CD14-positive monocyte (primary cell): ENCODE results near the gene YPEL4. TPM values are rescaled to one million over a fixed set of nuclear protein-coding genes. Genes with fewer than 3 reads are reported as not detected.

Experiments
- DNase-seq, 3 donors: peaks; one replicate each; pipeline ENCODE4 v3.0.0-alpha.2; 2011 to 2022
- H2AFZ ChIP-seq: 2 replicates; pipeline ENCODE4 v1.6.0; 2012; ENCODE audit warnings: mild to moderate bottlenecking, low read depth, low read length, inconsistent platforms; ENCODE audit not compliant: insufficient read depth, poor library complexity, severe bottlenecking
- H3K27ac ChIP-seq, 2 donors: 1 replicate in 1 of 2; 2 replicates in 1 of 2; pipeline ENCODE4 v1.5.1; 2012 to 2013; ENCODE audit warnings: low read length in 2 of 2, control low read depth in 1 of 2, inconsistent platforms in 1 of 2, low read depth in 1 of 2, mild to moderate bottlenecking in 1 of 2
- H3K27me3 ChIP-seq, 2 donors: one replicate each; pipeline versions ENCODE4 v1.6.0 to v1.6.1; 2011 to 2013; ENCODE audit warnings: low read length in 2 of 2; ENCODE audit not compliant: control insufficient read depth in 2 of 2, insufficient read depth in 2 of 2
- H3K36me3 ChIP-seq, 2 donors: replicated peaks in 1 of 2; 1 replicate in 1 of 2; 2 replicates in 1 of 2; pipeline versions ENCODE4 v1.5.1 to v1.6.1; 2012 to 2013; ENCODE audit warnings: low read length in 2 of 2, control low read depth in 1 of 2, inconsistent platforms in 1 of 2, mild to moderate bottlenecking in 1 of 2; ENCODE audit not compliant: insufficient read depth in 2 of 2, control insufficient read depth in 1 of 2
- H3K4me1 ChIP-seq, 2 donors: 1 replicate in 1 of 2; 2 replicates in 1 of 2; pipeline versions ENCODE4 v1.5.1 to v1.6.1; 2012 to 2013; ENCODE audit warnings: low read length in 2 of 2, control low read depth in 1 of 2, inconsistent platforms in 1 of 2, mild to moderate bottlenecking in 1 of 2, moderate library complexity in 1 of 2; ENCODE audit not compliant: insufficient read depth in 2 of 2, control insufficient read depth in 1 of 2
- H3K4me2 ChIP-seq: replicated peaks from 2 replicates; pipeline ENCODE3; 2012; ENCODE audit warnings: low read length, moderate library complexity, mild to moderate bottlenecking; ENCODE audit not compliant: poor library complexity, severe bottlenecking; ENCODE audit errors: extremely low read depth
- H3K4me3 ChIP-seq, 3 experiments: fragments of 200-600 bp in 1 of 3; sonication (generic) in 1 of 3; replicated peaks in 1 of 3; 1 replicate in 2 of 3; 2 replicates in 1 of 3; pipeline ENCODE4 v1.5.1; 2011 to 2013; ENCODE audit warnings: low read length in 3 of 3, mild to moderate bottlenecking in 3 of 3, control low read depth in 2 of 3, low read depth in 2 of 3, inconsistent platforms in 1 of 3, moderate library complexity in 1 of 3
- H3K79me2 ChIP-seq: 2 replicates; pipeline ENCODE4 v1.6.0; 2012; ENCODE audit warnings: mild to moderate bottlenecking, control low read depth, inconsistent platforms, low read length, moderate library complexity; ENCODE audit not compliant: insufficient read depth
- H3K9ac ChIP-seq: 2 replicates; pipeline ENCODE4 v1.6.0; 2017; ENCODE audit warnings: low read length, mild to moderate bottlenecking; ENCODE audit not compliant: insufficient read depth, poor library complexity, severe bottlenecking
- H3K9me3 ChIP-seq, 2 donors: replicated peaks in 1 of 2; 1 replicate in 1 of 2; 2 replicates in 1 of 2; pipeline versions ENCODE4 v1.5.1 to v1.6.1; 2012 to 2013; ENCODE audit warnings: low read length in 2 of 2, control low read depth in 1 of 2; ENCODE audit not compliant: control insufficient read depth in 1 of 2, insufficient read depth in 1 of 2
- H4K20me1 ChIP-seq: 2 replicates; pipeline ENCODE4 v1.6.0; 2012; ENCODE audit warnings: mild to moderate bottlenecking, low read length, control low read depth, moderate library complexity; ENCODE audit not compliant: insufficient read depth
- H3K27ac Mint-ChIP-seq, 7 donors: one replicate each; pipeline ENCODE4 v1.8.0; 2020; ENCODE audit warnings: mild to moderate bottlenecking in 7 of 7, mixed read lengths in 7 of 7, moderate library complexity in 6 of 7, inconsistent platforms in 2 of 7
- H3K27me3 Mint-ChIP-seq, 3 donors: one replicate each; pipeline ENCODE4 v1.8.0; 2021 to 2022; ENCODE audit warnings: low read depth in 3 of 3, mild to moderate bottlenecking in 3 of 3, mixed read lengths in 3 of 3, moderate library complexity in 3 of 3, inconsistent platforms in 1 of 3
- H3K36me3 Mint-ChIP-seq, 2 donors: one replicate each; pipeline ENCODE4 v1.8.0; 2020; ENCODE audit warnings: mixed read lengths in 2 of 2, inconsistent platforms in 1 of 2, mild to moderate bottlenecking in 1 of 2
- H3K4me1 Mint-ChIP-seq: one replicate; pipeline ENCODE4 v1.8.0; 2020; ENCODE audit warnings: mild to moderate bottlenecking, mixed read lengths
- H3K4me3 Mint-ChIP-seq, 2 donors: one replicate each; pipeline ENCODE4 v1.8.0; 2020; ENCODE audit warnings: mild to moderate bottlenecking in 2 of 2, mixed read lengths in 2 of 2, moderate library complexity in 1 of 2
- H3K9me3 Mint-ChIP-seq, 7 donors: one replicate each; pipeline ENCODE4 v1.8.0; 2020 to 2022; ENCODE audit warnings: mixed read lengths in 7 of 7, mild to moderate bottlenecking in 6 of 7, moderate library complexity in 6 of 7, inconsistent platforms in 2 of 7
- WGBS: methylation state at CpG from one replicate; pipeline ENCODE4 v1.1.5; 2013; ENCODE audit warnings: missing lambda C conversion rate; ENCODE audit not compliant: insufficient coverage; 5-methylcytosine and 5-hydroxymethylcytosine counted together
- intact Hi-C, 2 donors: fragments of 100-400 bp; cut with micrococcal nuclease; formaldehyde crosslinking; loops; one replicate each; pipeline versions ENCODE4 v1.15.0 to v1.15.1; 2023
- polyA plus RNA-seq, 3 donors: library from polyadenylated mRNA; depleted of rRNA in 1 of 3; unstranded in 2 of 3; stranded (reverse) in 1 of 3; fragments of 300-500 nt in 2 of 3; fragments of >200 nt in 1 of 3; fragmentation: Illumina TruSeq in 2 of 3; gene quantifications; 1 replicate in 2 of 3; 2 replicates in 1 of 3; pipeline ENCODE4 v1.2.3, GENCODE V29; 2012 to 2021
- TF ChIP-seq, protein P1 (sequence below): fragments of 200-600 bp; IDR thresholded peaks from one replicate; pipeline ENCODE4 v1.8.0; 2022; ENCODE audit warnings: antibody characterized with exemption, mild to moderate bottlenecking

Gene YPEL4
- polyA plus RNA-seq, 3 donors = 0.36 to 0.56 TPM; not detected in 1

DNA sequence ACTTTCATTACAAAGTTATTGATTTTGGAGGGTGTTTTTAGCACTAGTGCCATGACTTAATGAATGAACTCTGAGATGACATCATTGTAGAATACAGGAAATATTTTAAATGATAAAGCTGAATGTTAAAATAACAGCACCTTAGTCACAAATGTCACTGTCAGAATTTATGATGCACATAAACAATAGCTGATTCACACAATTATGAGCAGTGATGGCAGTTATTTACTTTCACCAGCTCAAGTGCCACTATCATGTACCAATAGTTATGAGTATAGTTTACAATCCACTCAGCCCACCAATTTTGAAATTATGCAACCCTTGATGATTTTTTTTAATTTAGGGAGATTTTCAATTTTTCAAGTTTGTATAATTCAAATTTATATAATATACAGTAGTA is 29.2 kb downstream of the YPEL4 start:
- H3K27me3 ChIP-seq = no peaks in the 10 kb centered on the region
- intact Hi-C loops = no loop called here
- no peak overlapping the region for H3K4me2 ChIP-seq
- H3K4me3 Mint-ChIP-seq = no peak overlapping the region
- TF ChIP-seq, protein P1, sequence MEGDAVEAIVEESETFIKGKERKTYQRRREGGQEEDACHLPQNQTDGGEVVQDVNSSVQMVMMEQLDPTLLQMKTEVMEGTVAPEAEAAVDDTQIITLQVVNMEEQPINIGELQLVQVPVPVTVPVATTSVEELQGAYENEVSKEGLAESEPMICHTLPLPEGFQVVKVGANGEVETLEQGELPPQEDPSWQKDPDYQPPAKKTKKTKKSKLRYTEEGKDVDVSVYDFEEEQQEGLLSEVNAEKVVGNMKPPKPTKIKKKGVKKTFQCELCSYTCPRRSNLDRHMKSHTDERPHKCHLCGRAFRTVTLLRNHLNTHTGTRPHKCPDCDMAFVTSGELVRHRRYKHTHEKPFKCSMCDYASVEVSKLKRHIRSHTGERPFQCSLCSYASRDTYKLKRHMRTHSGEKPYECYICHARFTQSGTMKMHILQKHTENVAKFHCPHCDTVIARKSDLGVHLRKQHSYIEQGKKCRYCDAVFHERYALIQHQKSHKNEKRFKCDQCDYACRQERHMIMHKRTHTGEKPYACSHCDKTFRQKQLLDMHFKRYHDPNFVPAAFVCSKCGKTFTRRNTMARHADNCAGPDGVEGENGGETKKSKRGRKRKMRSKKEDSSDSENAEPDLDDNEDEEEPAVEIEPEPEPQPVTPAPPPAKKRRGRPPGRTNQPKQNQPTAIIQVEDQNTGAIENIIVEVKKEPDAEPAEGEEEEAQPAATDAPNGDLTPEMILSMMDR = no peak
- H2AFZ ChIP-seq = no peak overlapping the region
- H3K9ac ChIP-seq = no peak overlapping the region
- no peaks in the 10 kb centered on the region for H3K4me1 Mint-ChIP-seq
- no peaks in the 10 kb centered on the region for H3K4me1 ChIP-seq
- no peaks in the 10 kb centered on the region for H4K20me1 ChIP-seq
- peaks cover 0 to 2% (median 0%) of the 10 kb centered on the region in 3 donors for H3K27me3 Mint-ChIP-seq
- H3K27ac ChIP-seq = no peak overlapping the region
- H3K9me3 ChIP-seq = peaks cover 8 to 9% of the 10 kb centered on the region in 2 donors
- H3K4me3 ChIP-seq = no peak overlapping the region
- H3K36me3 ChIP-seq = no peaks in the 10 kb centered on the region
- no peak overlapping the region for H3K27ac Mint-ChIP-seq
- no peaks in the 10 kb centered on the region for H3K79me2 ChIP-seq
- no peak for DNase-seq
- no peaks in the 10 kb centered on the region for H3K36me3 Mint-ChIP-seq
- H3K9me3 Mint-ChIP-seq = peaks cover 7 to 29% (median 14%) of the 10 kb centered on the region in 7 donors

DNA sequence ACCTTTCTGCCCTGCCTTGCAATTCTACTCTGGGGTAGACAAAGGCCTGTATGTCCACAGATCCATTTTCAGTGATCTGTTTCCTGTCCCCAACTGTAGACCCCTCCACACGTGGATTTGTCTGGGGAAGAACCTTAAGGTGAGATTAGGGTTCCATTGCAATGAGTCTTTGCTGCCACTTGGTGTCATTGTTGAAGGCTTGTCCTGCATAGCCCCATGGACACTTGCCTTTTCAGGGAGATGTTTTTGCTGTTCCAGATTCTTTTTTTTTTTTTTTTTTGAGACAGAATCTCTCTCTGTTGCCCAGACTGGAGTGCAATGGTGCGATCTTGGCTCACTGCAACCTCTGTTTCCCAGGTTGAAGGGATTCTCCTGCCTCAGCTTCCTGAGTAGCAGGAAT is 30.4 kb downstream of the YPEL4 start:
- H3K4me1 Mint-ChIP-seq = no peaks in the 10 kb centered on the region
- H3K4me2 ChIP-seq = no peak overlapping the region
- WGBS = no CpG with 5 or more reads among the region's 2 CpGs
- no peaks in the 10 kb centered on the region for H3K36me3 ChIP-seq
- H2AFZ ChIP-seq = no peak overlapping the region
- TF ChIP-seq, protein P1 = no peak
- no peak overlapping the region for H3K4me3 Mint-ChIP-seq
- H3K4me3 ChIP-seq = no peak overlapping the region
- no peaks in the 10 kb centered on the region for H4K20me1 ChIP-seq
- H3K27me3 Mint-ChIP-seq = peaks cover 0 to 2% (median 0%) of the 10 kb centered on the region in 3 donors
- H3K27ac Mint-ChIP-seq = no peak overlapping the region
- no peaks in the 10 kb centered on the region for H3K79me2 ChIP-seq
- H3K27ac ChIP-seq = no peak overlapping the region
- DNase-seq = no peak
- intact Hi-C loops = no loop called here
- no peaks in the 10 kb centered on the region for H3K4me1 ChIP-seq
- peaks cover 8 to 9% of the 10 kb centered on the region in 2 donors for H3K9me3 ChIP-seq
- H3K27me3 ChIP-seq = no peaks in the 10 kb centered on the region
- peaks cover 7 to 29% (median 14%) of the 10 kb centered on the region in 7 donors for H3K9me3 Mint-ChIP-seq
- no peak overlapping the region for H3K9ac ChIP-seq
- no peaks in the 10 kb centered on the region for H3K36me3 Mint-ChIP-seq
